HEK293T (cell line): ENCODE data around the gene SPSB2.

Experiments
- ARNT ChIP-seq: fragments of 450-650 bp; IDR thresholded peaks from 2 replicates; pipeline ENCODE4 v1.6.1; 2017; ENCODE audit warnings: mild to moderate bottlenecking
- BHLHE40 ChIP-seq: fragments of 450-650 bp; IDR thresholded peaks from 2 replicates; pipeline ENCODE4 v1.6.1; 2016; ENCODE audit warnings: mild to moderate bottlenecking, moderate library complexity, borderline replicate concordance
- FOXK2 ChIP-seq: fragments of 450-650 bp; IDR thresholded peaks from 2 replicates; pipeline ENCODE4 v1.6.1; 2016; ENCODE audit warnings: mild to moderate bottlenecking
- FOXM1 ChIP-seq: fragments of 450-650 bp; IDR thresholded peaks from 2 replicates; pipeline ENCODE4 v1.6.1; 2017; ENCODE audit warnings: mild to moderate bottlenecking, borderline replicate concordance
- HDGF ChIP-seq: fragments of 450-650 bp; IDR thresholded peaks from 2 replicates; pipeline ENCODE4 v1.6.1; 2017; ENCODE audit warnings: antibody characterized with exemption, borderline replicate concordance
- PKNOX1 ChIP-seq: fragments of 450-650 bp; IDR thresholded peaks from 2 replicates; pipeline ENCODE4 v1.6.1; 2016
- SP1 ChIP-seq: fragments of 450-650 bp; IDR thresholded peaks from 2 replicates; pipeline ENCODE4 v1.6.1; 2017
- SUZ12 ChIP-seq: fragments of 450-650 bp; IDR thresholded peaks from 2 replicates; pipeline ENCODE4 v1.6.1; 2016; ENCODE audit warnings: mild to moderate bottlenecking
- TARDBP ChIP-seq: fragments of 450-650 bp; IDR thresholded peaks from 2 replicates; pipeline ENCODE4 v1.6.1; 2016

GRCh38 chr12:6821591-6822425 lies 51.3 kb downstream of the SPSB2 start, which contains the start of gene GPR162:
- TF ChIP-seq FOXK2 (no peak), TARDBP (no peak), BHLHE40 (no peak), HDGF (no peak), SP1 (no peak), FOXM1 (no peak), SUZ12 (no peak), ARNT (no peak), PKNOX1 (no peak)
